ENCODE measurements around the gene DDX49. TPM values are rescaled to one million over a fixed set of nuclear protein-coding genes. Genes with fewer than 3 reads are reported as not detected.

Gene DDX49
- total RNA-seq, 2 experiments from 2014 or later: 87.4 to 89.2 TPM

DNA sequence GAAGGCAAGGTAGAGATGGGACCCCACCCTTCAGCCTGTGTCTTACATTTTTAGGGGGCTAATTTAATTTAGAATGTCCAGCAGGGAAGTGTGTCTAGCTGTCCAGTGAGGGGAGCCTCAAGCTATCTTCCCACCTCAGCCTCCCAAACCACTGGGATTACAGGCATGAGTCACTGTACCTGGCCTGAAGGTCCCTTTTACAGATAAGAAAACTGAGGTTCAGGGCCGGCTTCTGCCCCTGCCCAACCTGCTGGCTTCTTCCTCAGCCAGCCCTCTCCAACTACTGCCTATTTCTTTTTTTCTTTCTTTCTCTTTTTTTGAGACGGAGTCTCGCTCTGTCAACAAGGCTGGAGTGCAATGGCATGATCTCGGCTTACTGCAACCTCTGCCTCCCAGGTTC is 40.9 kb downstream of the DDX49 start:
- Mint-ChIP-seq H3K27me3 (peaks cover 21% of the 10 kb centered on the region), H3K9me3 (no peaks in the 10 kb centered on the region)

GRCh38 chr19:18961767-18962620 is 42.5 kb downstream of the DDX49 start:
- no peaks in the 10 kb centered on the region for H3K9me3 Mint-ChIP-seq
- H3K4me3 Mint-ChIP-seq: no peak overlapping the region
- no peaks in the 10 kb centered on the region for H3K36me3 Mint-ChIP-seq
- H3K27me3 Mint-ChIP-seq: peaks cover 29% of the 10 kb centered on the region
- H3K27ac Mint-ChIP-seq: no peak overlapping the region
- DNase-seq: peak; percentile 21
- H3K4me1 Mint-ChIP-seq: peaks cover 4% of the 10 kb centered on the region

More for the DNA sequence above, 40.9 kb downstream of the DDX49 start:
- no peak overlapping the region for H3K27ac Mint-ChIP-seq
- no peak overlapping the region for H3K4me3 Mint-ChIP-seq
- no peaks in the 10 kb centered on the region for H3K36me3 Mint-ChIP-seq
- H3K4me1 Mint-ChIP-seq: peaks cover 4% of the 10 kb centered on the region
- DNase-seq: no peak

- Mint-ChIP-seq H3K4me3 (no peak overlapping the region), H3K27ac (no peak overlapping the region), H3K9me3 (no peaks in the 10 kb centered on the region), H3K36me3 (no peaks in the 10 kb centered on the region), H3K27me3 (peaks cover 29% of the 10 kb centered on the region), H3K4me1 (peaks cover 4% of the 10 kb centered on the region)
- DNase-seq: no peak
These were observed 44.6 kb downstream of the DDX49 start for GRCh38 chr19:18964121-18964520.

DNA sequence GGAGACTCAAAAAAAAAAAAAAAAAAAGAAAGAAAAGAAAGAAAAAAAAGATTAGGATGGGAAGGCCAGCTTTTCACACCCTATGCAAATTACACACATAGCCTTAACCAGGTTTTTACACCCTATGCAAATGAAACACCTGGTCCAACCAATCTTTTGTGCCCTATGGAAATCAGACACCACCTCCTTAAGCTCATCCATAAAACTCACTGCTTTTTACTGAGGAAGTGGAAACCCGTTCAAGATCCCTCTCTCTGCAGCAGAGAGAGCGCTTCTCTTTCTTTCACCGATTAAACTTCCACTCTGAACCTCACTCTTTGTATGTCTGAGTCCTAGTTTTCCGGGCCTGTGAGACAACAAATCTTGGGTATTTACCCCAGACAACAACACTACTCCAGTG is 46.8 kb downstream of the DDX49 start:
- Mint-ChIP-seq H3K27ac (no peak overlapping the region), H3K4me3 (no peak overlapping the region), H3K4me1 (peaks cover 4% of the 10 kb centered on the region), H3K27me3 (peaks cover 34% of the 10 kb centered on the region), H3K36me3 (no peaks in the 10 kb centered on the region), H3K9me3 (no peaks in the 10 kb centered on the region)
- no peak for DNase-seq

DNA sequence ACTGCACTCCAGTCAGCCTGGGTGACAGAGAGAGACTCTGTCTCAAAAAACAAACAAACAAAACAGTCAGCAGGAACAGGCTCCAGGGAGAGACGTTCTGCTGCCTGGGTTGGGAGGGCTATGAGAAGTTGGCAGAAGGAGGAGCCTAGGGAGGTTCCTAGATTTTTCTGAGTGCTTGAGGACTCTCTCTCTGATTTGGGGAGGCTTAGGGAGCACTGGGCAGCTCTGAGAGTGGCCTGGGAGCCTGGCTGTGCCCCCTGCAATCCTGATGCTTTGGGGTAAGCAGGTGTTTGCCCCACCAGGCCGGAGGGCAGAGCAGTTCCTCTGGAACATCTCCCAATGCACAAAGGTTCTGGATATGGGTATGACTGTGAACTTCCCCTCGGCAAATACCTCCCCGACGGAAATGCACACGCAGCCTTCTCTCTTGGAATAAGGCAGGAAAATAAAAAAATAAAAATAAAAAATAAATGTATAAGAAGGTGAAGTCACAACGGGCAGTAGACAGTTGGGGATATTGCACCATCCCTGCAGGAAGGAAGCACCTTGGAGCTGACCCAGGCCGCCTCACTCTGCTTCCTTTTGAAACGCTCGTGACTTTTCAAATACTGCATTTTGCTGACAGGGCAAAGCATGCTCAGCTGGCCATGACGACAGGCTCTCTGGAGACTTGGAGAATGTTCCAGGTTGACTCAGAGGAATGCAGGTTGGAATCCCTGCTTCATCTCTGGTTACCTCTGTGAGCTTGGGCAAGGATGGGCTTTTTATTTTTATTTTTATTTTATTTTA is 48.0 kb downstream of the DDX49 start:
- peaks cover 22% of the 10 kb centered on the region for H3K27me3 Mint-ChIP-seq
- DNase-seq: no peak
- no peaks in the 10 kb centered on the region for H3K9me3 Mint-ChIP-seq
- H3K4me1 Mint-ChIP-seq: no peaks in the 10 kb centered on the region
- H3K36me3 Mint-ChIP-seq: no peaks in the 10 kb centered on the region
- H3K27ac Mint-ChIP-seq: no peak overlapping the region
- no peak overlapping the region for H3K4me3 Mint-ChIP-seq

DNA sequence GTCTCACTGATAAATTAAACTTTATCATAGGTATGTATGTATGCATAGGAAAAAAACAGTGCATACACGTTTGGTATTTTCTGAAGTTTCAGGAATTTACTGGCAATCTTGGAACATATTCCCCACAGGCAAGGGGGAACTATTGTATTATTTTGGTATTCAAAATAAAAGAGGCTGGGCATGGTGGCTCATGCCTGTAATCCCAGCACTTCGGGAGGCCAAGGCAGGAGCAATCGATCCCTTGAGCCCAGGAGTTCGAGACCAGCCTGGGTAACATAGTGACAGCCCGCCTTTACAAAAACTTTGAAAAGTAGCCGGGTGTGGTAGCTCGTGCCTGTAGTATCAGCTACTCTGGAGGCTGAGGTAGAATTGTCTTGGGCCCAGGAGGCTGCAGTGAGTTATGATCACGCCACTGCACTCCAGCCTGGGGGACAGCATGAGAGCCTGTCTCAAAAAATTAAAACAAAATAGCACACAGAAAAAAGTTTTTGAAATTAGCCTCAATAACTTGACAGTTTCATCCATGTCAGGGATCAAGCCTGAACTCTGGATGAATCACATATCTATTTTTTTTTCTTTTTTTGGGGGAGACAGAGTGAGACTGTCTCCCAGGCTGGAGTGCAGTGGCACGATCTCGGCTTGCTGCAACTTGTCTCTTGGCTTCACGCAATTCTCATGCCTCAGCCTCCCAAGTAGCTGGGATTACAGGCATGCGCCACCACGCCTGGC is 50.6 kb downstream of the DDX49 start:
- Mint-ChIP-seq H3K36me3 (no peaks in the 10 kb centered on the region), H3K9me3 (no peaks in the 10 kb centered on the region), H3K4me3 (no peak overlapping the region), H3K27ac (no peak overlapping the region), H3K27me3 (peaks cover 21% of the 10 kb centered on the region), H3K4me1 (no peaks in the 10 kb centered on the region)
- DNase-seq: no peak

DNA sequence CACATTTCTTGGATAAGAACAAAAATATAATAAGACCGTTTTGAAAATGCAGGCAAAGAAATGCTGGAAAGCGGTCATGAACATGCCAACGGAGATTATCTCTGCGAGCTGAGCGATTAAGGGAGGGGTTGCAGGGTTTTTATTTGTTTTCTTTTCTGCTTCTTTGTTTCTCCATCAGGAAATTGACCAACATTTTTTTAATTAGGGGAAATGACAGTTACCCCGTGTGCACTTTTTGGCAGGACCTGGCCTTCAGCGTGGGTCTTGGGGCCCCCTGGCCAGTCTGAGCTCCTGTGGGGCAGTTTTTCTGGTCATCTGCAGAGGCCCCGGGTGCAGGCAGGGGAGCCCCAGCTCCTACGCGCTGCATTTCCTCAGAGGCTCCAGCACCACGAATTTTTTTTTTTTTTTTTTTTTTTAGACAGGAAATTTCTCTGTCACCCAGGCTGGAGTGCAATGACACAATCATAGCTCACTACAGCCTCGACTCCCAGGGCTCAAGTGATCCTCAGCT is 52.8 kb downstream of the DDX49 start:
- no peak for DNase-seq

GRCh38 chr19:18972851-18973250 is 53.3 kb downstream of the DDX49 start:
- Mint-ChIP-seq H3K4me3 (no peak overlapping the region), H3K4me1 (no peaks in the 10 kb centered on the region), H3K27ac (no peak overlapping the region), H3K36me3 (no peaks in the 10 kb centered on the region), H3K27me3 (peaks cover 16% of the 10 kb centered on the region), H3K9me3 (no peaks in the 10 kb centered on the region)
- DNase-seq: no peak

More for the DNA sequence above, 52.8 kb downstream of the DDX49 start:
- Mint-ChIP-seq H3K27ac (no peak overlapping the region), H3K36me3 (no peaks in the 10 kb centered on the region), H3K4me1 (no peaks in the 10 kb centered on the region), H3K27me3 (peaks cover 16% of the 10 kb centered on the region), H3K4me3 (no peak overlapping the region), H3K9me3 (no peaks in the 10 kb centered on the region)

DNA sequence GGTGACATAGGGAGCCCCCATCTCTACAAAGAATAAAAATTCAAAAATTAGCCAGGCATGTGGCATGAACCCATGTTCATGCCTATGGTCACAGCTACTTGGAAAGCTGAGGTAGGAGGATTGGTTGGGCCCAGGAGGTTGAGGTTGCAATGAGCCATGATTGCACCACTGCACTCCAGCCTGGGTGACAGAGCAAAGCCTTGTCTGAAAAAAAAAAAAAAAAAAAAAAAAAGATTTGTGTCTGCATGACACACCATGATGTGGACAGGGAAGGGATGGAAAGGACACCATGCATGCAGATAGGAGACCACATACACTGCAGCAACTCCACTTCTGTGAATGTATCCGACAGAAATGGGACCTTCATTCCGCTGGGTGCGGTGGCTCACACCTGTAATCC is 55.5 kb downstream of the DDX49 start:
- H3K27me3 Mint-ChIP-seq: peaks cover 13% of the 10 kb centered on the region
- no peak overlapping the region for H3K4me3 Mint-ChIP-seq
- no peak for DNase-seq
- H3K4me1 Mint-ChIP-seq: no peaks in the 10 kb centered on the region
- no peaks in the 10 kb centered on the region for H3K9me3 Mint-ChIP-seq
- H3K27ac Mint-ChIP-seq: no peak overlapping the region
- H3K36me3 Mint-ChIP-seq: no peaks in the 10 kb centered on the region

- no peaks in the 10 kb centered on the region for H3K36me3 Mint-ChIP-seq
- DNase-seq: no peak
- H3K4me1 Mint-ChIP-seq: no peaks in the 10 kb centered on the region
- H3K27me3 Mint-ChIP-seq: peaks cover 10% of the 10 kb centered on the region
- H3K4me3 Mint-ChIP-seq: no peak overlapping the region
- no peak overlapping the region for H3K27ac Mint-ChIP-seq
- H3K9me3 Mint-ChIP-seq: no peaks in the 10 kb centered on the region
These were observed 56.4 kb downstream of the DDX49 start for GRCh38 chr19:18975869-18976268.

Other genes with a start within 250 kb of the DDX49 start
- 1 to 10 TPM; 5.1 TPM for gene CRTC1, start 236.0 kb upstream of the DDX49 start, total RNA-seq
- gene COMP, start 128.4 kb upstream of the DDX49 start, total RNA-seq: not detected
- 10 to 100 TPM; 78.9 to 84.6 TPM for gene UPF1, start 87.8 kb upstream of the DDX49 start, total RNA-seq
- under 1 TPM; 0.19 to 0.28 TPM for gene CERS1, start 23.6 kb upstream of the DDX49 start, total RNA-seq
- gene COPE, start 328 bp upstream of the DDX49 start, total RNA-seq: 100 to 1,000 TPM; 169 to 174 TPM
- not detected for gene HOMER3, start 21.5 kb downstream of the DDX49 start, total RNA-seq
- gene SUGP2, start 113.8 kb downstream of the DDX49 start, total RNA-seq: 10 to 100 TPM; 74.2 to 81.8 TPM
- gene ARMC6, start 113.9 kb downstream of the DDX49 start, total RNA-seq: 10 to 100 TPM; 51.3 to 54.0 TPM
- gene SLC25A42, start 144.3 kb downstream of the DDX49 start, total RNA-seq: 10 to 100 TPM in 1 of 2 experiments, 1 to 10 TPM in 1; 8.0 to 10.3 TPM
- gene TMEM161A, start 218.8 kb downstream of the DDX49 start, total RNA-seq: 10 to 100 TPM; 24.2 to 25.8 TPM